PC-3 (cell line): ENCODE data around the gene VWA1. TPM values are rescaled to one million over a fixed set of nuclear protein-coding genes. Genes with fewer than 3 reads are reported as not detected.

Source experiments
- ATAC-seq: fragments of 200-7000 bp; cut with Tn5 transposase; 2 replicates; pipeline ENCODE4 v1.9.1; 2020; ENCODE audit warnings: mild to moderate bottlenecking, moderate library complexity
- BruUV-seq: library from RNA; stranded (reverse); fragments of 400-500 nt; replicated peaks from 2 replicates; lab custom pipeline; 2021; lab: Mats Ljungman, UMichigan
- CTCF ChIA-PET: fragments of 300-600 bp; sonication (Branson Sonifier 250); formaldehyde crosslinking; loops from one replicate; lab custom pipeline; 2022; ENCODE audit warnings: antibody characterized with exemption; lab: Charles Lee
- POLR2A ChIA-PET: fragments of 300-600 bp; sonication (Branson Sonifier 250); formaldehyde crosslinking; loops from one replicate; lab custom pipeline; 2022; ENCODE audit warnings: antibody characterized with exemption; ENCODE audit not compliant: unreplicated experiment; lab: Charles Lee
- DNase-seq: peaks from one replicate; pipeline ENCODE4 v3.0.0-alpha.2; 2015
- H2AFZ ChIP-seq: fragments of 300-600 bp; sonication (generic); 2 replicates; pipeline ENCODE4 v1.6.0; 2016; ENCODE audit warnings: antibody characterized with exemption, low read length
- H3F3A ChIP-seq: fragments of 300-600 bp; sonication (generic); one replicate; pipeline ENCODE4 v1.6.0; 2017; ENCODE audit warnings: antibody characterized with exemption, low read length, control low read depth, mild to moderate bottlenecking; ENCODE audit not compliant: unreplicated experiment
- H3K27ac ChIP-seq: fragments of 300-600 bp; sonication (generic); 2 replicates; pipeline ENCODE4 v1.5.1; 2016; ENCODE audit warnings: mild to moderate bottlenecking, low read length
- H3K27me3 ChIP-seq: fragments of 300-600 bp; sonication (generic); 2 replicates; pipeline ENCODE4 v1.6.1; 2016; ENCODE audit warnings: low read length, mixed read lengths
- H3K36me3 ChIP-seq: fragments of 300-600 bp; sonication (generic); 2 replicates; pipeline ENCODE4 v1.6.1; 2016; ENCODE audit warnings: low read depth, mixed run types, low read length, mixed read lengths
- H3K4me1 ChIP-seq: fragments of 300-600 bp; sonication (generic); 2 replicates; pipeline ENCODE4 v1.5.1; 2016; ENCODE audit warnings: low read length; ENCODE audit not compliant: insufficient read depth
- H3K4me2 ChIP-seq: fragments of 300-600 bp; sonication (generic); 2 replicates; pipeline ENCODE4 v1.6.0; 2016; ENCODE audit warnings: low read length
- H3K4me3 ChIP-seq: fragments of 300-600 bp; sonication (generic); 2 replicates; pipeline ENCODE4 v1.5.1; 2016; ENCODE audit warnings: mild to moderate bottlenecking, low read length, mixed read lengths
- H3K79me2 ChIP-seq: fragments of 300-600 bp; sonication (generic); 2 replicates; pipeline ENCODE4 v1.6.1; 2017; ENCODE audit warnings: low read length, mixed read lengths
- H3K9ac ChIP-seq: fragments of 300-600 bp; sonication (generic); 2 replicates; pipeline ENCODE4 v1.6.0; 2016; ENCODE audit warnings: mild to moderate bottlenecking, low read length
- H3K9me2 ChIP-seq: fragments of 300-600 bp; sonication (generic); replicated peaks from 2 replicates; pipeline ENCODE4 v1.6.1; 2016; ENCODE audit warnings: mixed run types, low read length, mixed read lengths
- H3K9me3 ChIP-seq: fragments of 300-600 bp; sonication (generic); 2 replicates; pipeline ENCODE4 v1.6.1; 2016; ENCODE audit warnings: low read length, mixed read lengths
- H4K20me1 ChIP-seq: fragments of 300-600 bp; sonication (generic); 2 replicates; pipeline ENCODE4 v1.6.1; 2016; ENCODE audit warnings: low read length, mixed read lengths
- EZH2 ChIP-seq: fragments of 300-600 bp; sonication (generic); IDR thresholded peaks from one replicate; pipeline ENCODE4 v1.6.1; 2017; ENCODE audit warnings: antibody characterized with exemption, mild to moderate bottlenecking, low read length; ENCODE audit not compliant: unreplicated experiment
- EZH2phosphoT487 ChIP-seq: fragments of 300-600 bp; sonication (generic); IDR thresholded peaks from 2 replicates; pipeline ENCODE4 v1.6.1; 2018; ENCODE audit warnings: mild to moderate bottlenecking, antibody characterized with exemption, low read length, borderline replicate concordance
- intact Hi-C: fragments of 100-400 bp; cut with micrococcal nuclease; formaldehyde crosslinking; loops from 2 replicates; pipeline ENCODE4 v1.9.0; 2023
- total RNA-seq: library from RNA; depleted of rRNA; stranded (reverse); fragments of >200 nt; gene quantifications from 2 replicates; pipeline ENCODE4 v1.2.3, GENCODE V29; 2014
- TF ChIP-seq, protein P1 (sequence below): fragments of 300-600 bp; sonication (generic); conservative IDR thresholded peaks from 2 replicates; pipeline ENCODE4 v1.5.1; 2017; ENCODE audit warnings: antibody characterized with exemption, low read depth, mild to moderate bottlenecking, low read length

The VWA1 gene
- total RNA-seq, 1 experiment from 2014 or later, result 59.1 TPM

DNA sequence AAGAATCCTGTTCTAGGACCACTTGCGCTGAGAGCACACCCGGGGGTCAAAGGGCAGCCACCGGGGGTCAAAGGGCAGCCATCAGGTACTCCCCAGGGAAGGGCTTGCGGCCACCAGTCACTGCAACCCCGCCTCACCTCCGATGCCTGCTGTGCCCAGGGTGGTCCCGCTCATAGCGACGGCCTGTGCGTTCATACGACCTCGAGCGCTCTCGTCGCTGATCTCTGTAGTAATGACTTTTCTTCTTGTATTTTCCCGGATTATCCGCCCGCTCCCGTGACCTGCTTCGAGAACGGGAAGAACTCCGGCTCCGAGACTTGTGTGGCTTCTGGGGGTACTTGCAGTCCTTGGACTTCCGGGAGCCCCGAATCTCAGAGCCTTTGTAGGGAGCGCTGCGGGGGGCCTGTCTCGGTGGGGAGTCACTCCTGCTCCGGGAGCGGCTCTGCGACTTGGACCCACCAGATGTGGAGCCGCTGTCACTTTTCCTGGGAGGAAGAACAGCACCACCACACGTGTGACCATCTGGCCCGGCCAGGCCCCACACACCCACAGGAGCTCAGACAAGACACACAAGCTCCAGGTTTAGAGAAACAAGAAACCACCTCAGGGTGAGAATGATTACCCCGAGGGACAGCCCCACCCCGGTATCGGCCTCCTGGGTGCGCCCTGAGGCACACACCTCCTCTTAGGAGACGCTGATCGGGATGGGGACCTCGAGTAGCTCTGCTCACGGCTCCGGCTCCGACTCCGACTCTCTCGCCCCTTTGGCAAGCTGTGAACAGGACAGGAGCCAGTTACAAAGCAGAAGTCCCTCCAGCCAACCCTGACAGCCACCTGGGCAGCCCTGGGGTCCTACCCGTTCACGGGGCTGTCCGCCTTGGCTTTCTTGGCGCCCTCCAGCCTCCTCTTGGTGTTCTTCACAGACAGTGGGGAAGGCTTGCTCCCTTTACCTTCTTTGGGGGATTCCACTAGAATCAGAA, 48.1 kb upstream of the VWA1 start:
- Histone ChIP-seq H3K4me3 (no peak overlapping the region), H3K27ac (no peak overlapping the region), H3K27me3 (no peaks in the 10 kb centered on the region), H3K9me3 (no peaks in the 10 kb centered on the region), H3K9me2 (no peaks in the 10 kb centered on the region), H2AFZ (no peak overlapping the region), H3F3A (no peaks in the 10 kb centered on the region), H3K36me3 (peaks cover 77% of the 10 kb centered on the region), H3K4me1 (no peaks in the 10 kb centered on the region), H4K20me1 (no peaks in the 10 kb centered on the region), H3K79me2 (peaks cover 70% of the 10 kb centered on the region), H3K9ac (no peak overlapping the region), H3K4me2 (no peak overlapping the region)
- TF ChIP-seq EZH2, result no peak
- no peak for TF ChIP-seq EZH2phosphoT487
- TF ChIP-seq, protein P1, sequence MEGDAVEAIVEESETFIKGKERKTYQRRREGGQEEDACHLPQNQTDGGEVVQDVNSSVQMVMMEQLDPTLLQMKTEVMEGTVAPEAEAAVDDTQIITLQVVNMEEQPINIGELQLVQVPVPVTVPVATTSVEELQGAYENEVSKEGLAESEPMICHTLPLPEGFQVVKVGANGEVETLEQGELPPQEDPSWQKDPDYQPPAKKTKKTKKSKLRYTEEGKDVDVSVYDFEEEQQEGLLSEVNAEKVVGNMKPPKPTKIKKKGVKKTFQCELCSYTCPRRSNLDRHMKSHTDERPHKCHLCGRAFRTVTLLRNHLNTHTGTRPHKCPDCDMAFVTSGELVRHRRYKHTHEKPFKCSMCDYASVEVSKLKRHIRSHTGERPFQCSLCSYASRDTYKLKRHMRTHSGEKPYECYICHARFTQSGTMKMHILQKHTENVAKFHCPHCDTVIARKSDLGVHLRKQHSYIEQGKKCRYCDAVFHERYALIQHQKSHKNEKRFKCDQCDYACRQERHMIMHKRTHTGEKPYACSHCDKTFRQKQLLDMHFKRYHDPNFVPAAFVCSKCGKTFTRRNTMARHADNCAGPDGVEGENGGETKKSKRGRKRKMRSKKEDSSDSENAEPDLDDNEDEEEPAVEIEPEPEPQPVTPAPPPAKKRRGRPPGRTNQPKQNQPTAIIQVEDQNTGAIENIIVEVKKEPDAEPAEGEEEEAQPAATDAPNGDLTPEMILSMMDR, result no peak
- ATAC-seq (no peak), DNase-seq (no peak)
- BruUV-seq, result no TSS peak
- intact Hi-C loops, result no loop called here
- POLR2A ChIA-PET, result no interaction called here
- CTCF ChIA-PET, result interaction anchor here (0.6 kb wide), 1 partner anchor 118 kb away, joined by 4 read pairs; no protein-coding TSS in a partner anchor

DNA sequence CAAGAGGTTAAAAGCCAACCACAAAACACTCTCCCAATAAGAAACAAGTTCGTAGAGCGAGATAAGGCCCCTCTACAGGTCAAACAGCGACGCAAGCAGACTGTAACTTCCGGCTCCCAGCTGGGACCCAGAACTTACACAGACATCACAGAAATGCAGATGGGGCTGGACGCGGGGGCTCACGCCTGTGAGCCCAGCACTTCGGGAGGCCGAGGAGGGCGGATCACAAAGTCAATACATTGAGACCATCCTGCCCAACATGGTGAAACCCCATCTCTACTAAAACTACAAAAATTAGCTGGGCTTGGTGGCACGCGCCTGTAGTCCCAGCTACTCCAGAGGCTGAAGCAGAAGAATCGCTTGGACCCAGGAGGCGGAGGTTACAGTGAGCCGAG, 47.4 kb upstream of the VWA1 start:
- H3K4me1 ChIP-seq, result no peaks in the 10 kb centered on the region
- H3K4me3 ChIP-seq, result no peak overlapping the region
- no peak overlapping the region for H3K27ac ChIP-seq
- H3K9me3 ChIP-seq, result no peaks in the 10 kb centered on the region
- intact Hi-C loops, result no loop called here
- H3K27me3 ChIP-seq, result no peaks in the 10 kb centered on the region
- no peak overlapping the region for H2AFZ ChIP-seq
- H3K9me2 ChIP-seq, result no peaks in the 10 kb centered on the region
- TF ChIP-seq, protein P1, result no peak
- TF ChIP-seq EZH2phosphoT487, result no peak
- no peak for TF ChIP-seq EZH2
- no TSS peak for BruUV-seq
- H3K79me2 ChIP-seq, result peaks cover 68% of the 10 kb centered on the region
- H3K4me2 ChIP-seq, result no peak overlapping the region
- H3K36me3 ChIP-seq, result peaks cover 83% of the 10 kb centered on the region
- no peak overlapping the region for H3K9ac ChIP-seq
- 0 out of 2 replicates have a peak, but pooled peaks cover under 1% of the 10 kb centered on the region for H4K20me1 ChIP-seq
- no peaks in the 10 kb centered on the region for H3F3A ChIP-seq
- no peak for ATAC-seq
- ChIA-PET POLR2A (no interaction called here), CTCF (interaction anchor here (0.6 kb wide), 1 partner anchor 118 kb away, joined by 4 read pairs; no protein-coding TSS in a partner anchor)
- no peak for DNase-seq

DNA sequence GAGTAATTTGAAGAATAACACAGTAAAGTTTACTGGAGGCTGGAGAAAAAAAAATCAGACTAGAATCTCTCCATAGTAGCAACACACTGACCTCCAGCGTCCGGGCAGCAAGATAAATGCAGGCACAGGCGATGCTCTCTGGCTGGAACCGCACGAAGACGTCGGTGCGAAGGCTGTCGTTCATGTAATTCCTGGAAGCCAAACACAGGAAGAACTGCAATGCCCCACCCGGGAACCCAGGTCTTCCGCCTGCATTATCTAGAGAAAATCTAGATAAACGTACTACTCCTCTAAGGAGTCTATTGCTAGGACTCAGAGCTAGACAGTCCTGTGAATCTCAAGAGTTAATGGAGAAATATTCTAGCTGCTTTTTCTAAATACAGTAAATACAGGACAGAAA, 44.8 kb upstream of the VWA1 start:
- BruUV-seq, result TSS peak; percentile 21
- H3K36me3 ChIP-seq, result peaks cover 94% of the 10 kb centered on the region
- H2AFZ ChIP-seq, result no peak overlapping the region
- CTCF ChIA-PET, result no interaction called here
- POLR2A ChIA-PET, result no interaction called here
- H3K27ac ChIP-seq, result no peak overlapping the region
- H4K20me1 ChIP-seq, result 0 out of 2 replicates have a peak, but pooled peaks cover 11% of the 10 kb centered on the region
- DNase-seq (no peak), ATAC-seq (no peak)
- H3K9me2 ChIP-seq, result no peaks in the 10 kb centered on the region
- no peaks in the 10 kb centered on the region for H3K27me3 ChIP-seq
- H3F3A ChIP-seq, result no peaks in the 10 kb centered on the region
- no peaks in the 10 kb centered on the region for H3K4me1 ChIP-seq
- no peaks in the 10 kb centered on the region for H3K9me3 ChIP-seq
- no peak for TF ChIP-seq EZH2phosphoT487
- TF ChIP-seq, protein P1, result no peak
- TF ChIP-seq EZH2, result no peak
- H3K4me3 ChIP-seq, result no peak overlapping the region
- H3K9ac ChIP-seq, result no peak overlapping the region
- H3K79me2 ChIP-seq, result peaks cover 74% of the 10 kb centered on the region
- intact Hi-C loops, result no loop called here
- H3K4me2 ChIP-seq, result no peak overlapping the region
